ENCODE results near the gene AP3S1.

Gene AP3S1

DNA sequence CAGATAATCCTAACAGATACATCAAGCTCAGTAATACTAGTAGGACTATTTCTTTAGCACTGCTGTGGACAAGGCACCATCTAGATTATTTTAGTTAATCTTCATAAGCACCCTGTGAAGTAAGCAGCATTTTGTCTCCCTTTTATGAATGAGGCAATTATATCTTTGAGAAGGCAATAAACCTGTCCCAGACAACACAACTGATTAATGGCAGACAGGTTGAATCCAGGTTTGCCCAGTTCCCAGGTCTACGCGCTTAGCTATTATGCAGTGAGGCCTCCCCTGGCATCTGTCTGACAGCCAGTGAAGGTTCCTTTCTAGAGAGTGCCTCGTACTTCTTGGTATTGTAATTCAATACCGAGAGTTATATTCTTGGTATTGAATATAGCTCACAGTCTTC is 110.9 kb downstream of the AP3S1 start:
- H3K4me1 ChIP-seq (ENCODE audit: control insufficient read depth, insufficient read depth, low read length) = peaks cover 3% of the 10 kb centered on the region
- no peak overlapping the region for H3K27ac ChIP-seq (ENCODE audit: insufficient read depth, low read depth, low read length, poor library complexity, severe bottlenecking)
- H3K9me3 ChIP-seq (ENCODE audit: control insufficient read depth, low read length) = no peaks in the 10 kb centered on the region
- WGBS, 2 experiments = 50 to 79% methylated on average over 3 to 4 of the region's 4 CpGs
- H3K27me3 ChIP-seq (ENCODE audit: control insufficient read depth, insufficient read depth, low read length, poor library complexity, severe bottlenecking) = no peaks in the 10 kb centered on the region
- no peaks in the 10 kb centered on the region for H3K36me3 ChIP-seq (ENCODE audit: control insufficient read depth, insufficient read depth, low read length)
- no peak overlapping the region for H3K4me3 ChIP-seq (ENCODE audit: insufficient read depth, low read depth, low read length)

DNA sequence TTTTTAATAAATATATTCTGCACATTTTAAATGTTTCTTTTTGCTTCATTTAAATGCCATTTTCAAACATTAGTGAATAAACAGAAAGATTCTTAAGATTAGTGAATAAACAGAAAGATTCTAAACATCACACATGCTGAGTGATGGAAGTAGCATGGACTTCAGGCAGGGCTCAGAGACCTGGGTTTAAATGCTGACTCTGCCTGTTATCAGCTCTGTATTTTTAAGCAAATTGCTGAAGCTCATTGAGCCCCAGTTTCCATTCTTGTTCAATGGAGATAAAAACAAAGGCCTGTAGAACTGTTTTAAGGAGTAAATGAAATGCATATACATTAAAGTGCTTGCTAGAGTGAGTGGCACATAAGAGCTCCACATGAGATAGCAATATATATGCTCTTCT is 112.4 kb downstream of the AP3S1 start:
- Histone ChIP-seq H3K9me3 (ENCODE audit: control insufficient read depth, low read length) (no peaks in the 10 kb centered on the region), H3K4me3 (ENCODE audit: insufficient read depth, low read depth, low read length) (no peak overlapping the region), H3K27me3 (ENCODE audit: control insufficient read depth, insufficient read depth, low read length, poor library complexity, severe bottlenecking) (no peaks in the 10 kb centered on the region), H3K4me1 (ENCODE audit: control insufficient read depth, insufficient read depth, low read length) (no peaks in the 10 kb centered on the region), H3K36me3 (ENCODE audit: control insufficient read depth, insufficient read depth, low read length) (no peaks in the 10 kb centered on the region), H3K27ac (ENCODE audit: insufficient read depth, low read depth, low read length, poor library complexity, severe bottlenecking) (no peak overlapping the region)

DNA sequence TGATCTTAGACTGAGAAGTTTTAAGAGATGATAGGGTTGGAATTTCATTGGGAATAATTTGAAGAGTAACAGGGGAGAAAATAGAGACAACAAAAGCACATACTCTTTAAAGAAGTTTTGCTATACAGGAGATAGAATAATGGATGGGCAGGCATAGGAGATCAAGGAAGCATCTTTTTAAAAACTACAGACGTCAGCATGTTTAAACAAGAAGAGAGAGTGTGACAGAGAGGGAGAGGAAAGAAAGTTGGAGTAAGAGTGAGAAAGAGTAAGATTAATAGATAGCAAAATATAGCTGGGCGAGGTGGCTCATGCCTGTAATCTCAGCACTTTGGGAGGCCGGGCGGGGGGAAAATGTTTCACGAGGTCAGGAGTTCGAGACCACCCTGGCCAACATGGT is 115.2 kb downstream of the AP3S1 start:
- Histone ChIP-seq H3K9me3 (ENCODE audit: control insufficient read depth, low read length) (no peaks in the 10 kb centered on the region), H3K27ac (ENCODE audit: insufficient read depth, low read depth, low read length, poor library complexity, severe bottlenecking) (no peak overlapping the region), H3K36me3 (ENCODE audit: control insufficient read depth, insufficient read depth, low read length) (no peaks in the 10 kb centered on the region), H3K27me3 (ENCODE audit: control insufficient read depth, insufficient read depth, low read length, poor library complexity, severe bottlenecking) (peaks cover 21% of the 10 kb centered on the region), H3K4me3 (ENCODE audit: insufficient read depth, low read depth, low read length) (no peak overlapping the region), H3K4me1 (ENCODE audit: control insufficient read depth, insufficient read depth, low read length) (no peaks in the 10 kb centered on the region)
- WGBS, 2 experiments = 79 to 81% methylated on average over 6 of the region's 6 CpGs

DNA sequence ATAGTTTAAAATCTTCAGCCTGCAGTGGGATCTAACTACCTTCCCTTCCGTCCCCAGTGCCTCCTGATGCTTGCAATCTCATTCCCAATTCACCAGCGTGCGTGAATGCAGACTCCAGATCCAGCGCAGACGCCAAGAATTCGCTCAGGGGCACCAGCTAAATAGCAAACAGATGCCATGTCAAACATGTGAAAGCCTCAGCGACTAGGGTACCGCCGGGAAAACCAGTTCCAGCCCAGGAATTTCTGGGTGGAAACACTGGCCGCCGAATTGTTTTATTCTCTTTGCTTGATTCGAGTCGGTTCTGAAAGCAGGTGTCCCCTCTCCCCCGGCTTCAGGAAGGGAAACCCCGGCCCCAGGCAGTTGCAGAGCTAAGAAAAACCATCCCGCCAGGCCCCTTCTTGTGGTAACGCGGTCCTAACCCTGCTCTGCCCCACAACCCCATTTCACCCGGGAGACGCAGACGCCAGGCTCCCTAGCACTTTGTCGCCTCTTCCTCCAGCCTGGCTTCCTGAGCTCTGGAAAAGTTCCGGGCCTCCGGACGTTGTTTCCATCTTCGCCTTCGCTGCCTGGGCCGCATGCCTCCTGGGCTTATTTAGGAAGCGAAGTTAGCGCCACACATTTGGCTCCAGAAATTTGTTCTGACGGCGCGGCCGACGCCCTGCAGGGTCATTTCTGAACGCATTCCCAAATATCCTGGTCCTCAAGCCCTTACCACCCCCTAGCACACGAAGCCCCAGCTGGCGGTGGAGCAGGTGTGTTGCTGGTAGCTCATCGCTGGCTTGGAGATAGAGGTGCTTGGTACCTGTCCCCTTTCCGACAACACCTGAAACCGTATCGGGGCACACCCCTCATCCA is 119.9 kb downstream of the AP3S1 start:
- Histone ChIP-seq H3K4me3 (ENCODE audit: insufficient read depth, low read depth, low read length) (no peak overlapping the region), H3K27me3 (ENCODE audit: control insufficient read depth, insufficient read depth, low read length, poor library complexity, severe bottlenecking) (peaks cover 58% of the 10 kb centered on the region), H3K27ac (ENCODE audit: insufficient read depth, low read depth, low read length, poor library complexity, severe bottlenecking) (no peak overlapping the region), H3K4me1 (ENCODE audit: control insufficient read depth, insufficient read depth, low read length) (no peaks in the 10 kb centered on the region), H3K36me3 (ENCODE audit: control insufficient read depth, insufficient read depth, low read length) (no peaks in the 10 kb centered on the region), H3K9me3 (ENCODE audit: control insufficient read depth, low read length) (no peaks in the 10 kb centered on the region)
- 38% methylated on average over 42 of the region's 42 CpGs for WGBS, 2 experiments

DNA sequence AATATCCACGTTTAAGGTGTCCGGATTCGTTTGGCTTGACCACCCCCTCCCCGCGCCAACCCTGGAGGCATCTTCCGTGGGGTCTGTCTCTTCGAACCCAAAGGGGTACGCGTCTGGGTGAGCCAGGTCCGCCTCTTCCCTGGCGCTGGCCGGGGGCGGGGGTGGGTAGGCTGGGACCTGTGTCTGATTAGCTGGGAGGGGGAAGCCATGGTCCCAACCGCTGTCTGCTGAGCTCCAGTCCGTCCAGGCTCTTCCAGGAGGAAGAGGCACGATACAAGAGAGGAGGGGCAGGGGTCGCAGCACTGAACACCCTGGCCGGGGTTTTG is 120.5 kb downstream of the AP3S1 start, which contains the start of gene LVRN:
Gene LVRN (plus strand): TSS at position 237 of the 326 bp plus-strand sequence. CDS start 143 bp downstream, outside the sequence.
- Histone ChIP-seq H3K27me3 (ENCODE audit: control insufficient read depth, insufficient read depth, low read length, poor library complexity, severe bottlenecking) (peaks cover 58% of the 10 kb centered on the region), H3K4me1 (ENCODE audit: control insufficient read depth, insufficient read depth, low read length) (no peaks in the 10 kb centered on the region), H3K4me3 (ENCODE audit: insufficient read depth, low read depth, low read length) (peak within 1 kb of the TSS; percentile 35), H3K27ac (ENCODE audit: insufficient read depth, low read depth, low read length, poor library complexity, severe bottlenecking) (no peak within 1 kb of the TSS), H3K9me3 (ENCODE audit: control insufficient read depth, low read length) (no peaks in the 10 kb centered on the region), H3K36me3 (ENCODE audit: control insufficient read depth, insufficient read depth, low read length) (no peaks in the 10 kb centered on the region)
- 28 to 31% methylated on average over 18 of the region's 18 CpGs for WGBS, 2 experiments

DNA sequence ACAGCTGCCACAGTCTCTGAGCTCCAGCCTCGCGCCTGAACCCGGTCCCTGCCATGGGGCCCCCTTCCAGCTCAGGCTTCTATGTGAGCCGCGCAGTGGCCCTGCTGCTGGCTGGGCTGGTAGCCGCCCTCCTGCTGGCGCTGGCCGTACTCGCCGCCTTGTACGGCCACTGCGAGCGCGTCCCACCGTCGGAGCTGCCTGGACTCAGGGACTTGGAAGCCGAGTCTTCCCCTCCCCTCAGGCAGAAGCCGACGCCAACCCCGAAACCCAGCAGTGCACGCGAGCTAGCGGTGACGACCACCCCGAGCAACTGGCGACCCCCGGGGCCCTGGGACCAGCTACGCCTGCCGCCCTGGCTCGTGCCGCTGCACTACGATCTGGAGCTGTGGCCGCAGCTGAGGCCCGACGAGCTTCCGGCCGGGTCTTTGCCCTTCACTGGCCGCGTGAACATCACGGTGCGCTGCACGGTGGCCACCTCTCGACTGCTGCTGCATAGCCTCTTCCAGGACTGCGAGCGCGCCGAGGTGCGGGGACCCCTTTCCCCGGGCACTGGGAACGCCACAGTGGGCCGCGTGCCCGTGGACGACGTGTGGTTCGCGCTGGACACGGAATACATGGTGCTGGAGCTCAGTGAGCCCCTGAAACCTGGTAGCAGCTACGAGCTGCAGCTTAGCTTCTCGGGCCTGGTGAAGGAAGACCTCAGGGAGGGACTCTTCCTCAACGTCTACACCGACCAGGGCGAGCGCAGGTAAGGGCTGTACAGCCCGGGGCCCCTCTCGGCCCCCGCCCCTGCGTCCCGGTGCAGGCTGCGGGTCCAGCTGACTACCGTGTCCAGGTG is 121.0 kb downstream of the AP3S1 start:
- H3K4me1 ChIP-seq (ENCODE audit: control insufficient read depth, insufficient read depth, low read length) = no peaks in the 10 kb centered on the region
- peak overlapping the region; percentile 35 for H3K4me3 ChIP-seq (ENCODE audit: insufficient read depth, low read depth, low read length)
- WGBS, 2 experiments = 9 to 10% methylated on average over 71 of the region's 71 CpGs
- no peaks in the 10 kb centered on the region for H3K36me3 ChIP-seq (ENCODE audit: control insufficient read depth, insufficient read depth, low read length)
- H3K9me3 ChIP-seq (ENCODE audit: control insufficient read depth, low read length) = no peaks in the 10 kb centered on the region
- peaks cover 58% of the 10 kb centered on the region for H3K27me3 ChIP-seq (ENCODE audit: control insufficient read depth, insufficient read depth, low read length, poor library complexity, severe bottlenecking)
- no peak overlapping the region for H3K27ac ChIP-seq (ENCODE audit: insufficient read depth, low read depth, low read length, poor library complexity, severe bottlenecking)

DNA sequence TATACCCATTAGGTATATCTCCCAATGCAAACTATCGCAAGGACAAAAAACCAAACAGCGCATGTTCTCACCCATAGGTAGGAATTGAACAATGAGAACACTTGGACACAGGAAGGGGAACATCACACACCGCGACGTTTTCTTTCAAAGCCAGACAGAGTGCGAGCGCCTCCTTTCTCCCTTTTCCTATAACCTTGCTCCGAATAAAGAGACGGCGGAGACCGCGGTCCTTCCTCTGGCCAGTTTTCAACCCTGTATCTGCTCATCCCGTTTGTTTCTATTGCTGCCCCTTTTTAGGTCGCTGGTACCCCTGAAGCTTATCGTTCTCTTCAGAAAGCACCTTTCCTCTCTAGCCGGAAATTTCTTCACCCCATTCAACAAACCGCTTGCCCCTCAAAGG is 121.8 kb downstream of the AP3S1 start:
- peaks cover 58% of the 10 kb centered on the region for H3K27me3 ChIP-seq (ENCODE audit: control insufficient read depth, insufficient read depth, low read length, poor library complexity, severe bottlenecking)
- no peak overlapping the region for H3K27ac ChIP-seq (ENCODE audit: insufficient read depth, low read depth, low read length, poor library complexity, severe bottlenecking)
- no peak overlapping the region for H3K4me3 ChIP-seq (ENCODE audit: insufficient read depth, low read depth, low read length)
- H3K4me1 ChIP-seq (ENCODE audit: control insufficient read depth, insufficient read depth, low read length) = no peaks in the 10 kb centered on the region
- H3K9me3 ChIP-seq (ENCODE audit: control insufficient read depth, low read length) = no peaks in the 10 kb centered on the region
- 40% methylated on average over 17 of the region's 17 CpGs for WGBS, 2 experiments
- H3K36me3 ChIP-seq (ENCODE audit: control insufficient read depth, insufficient read depth, low read length) = no peaks in the 10 kb centered on the region
